Measurements from ENCODE around the gene FANCD2.
"Not testable (repeated sequence)": the region's sequence is repeated elsewhere in the genome, so short reads cannot be mapped to it uniquely, and the experiment has no call there.

FANCD2 gene

GRCh38 chr3:10026084-10026890 is at the start of gene FANCD2:
FANCD2 (plus strand) TSS chr3:10026437; CDS start chr3:10028658, 2,221 bp downstream.
- peak; percentile 84 to 96 (median 88) for DNase-seq

- DNase-seq = no peak
Observed at GRCh38 chr3:9976721-9977709, 49.2 kb upstream of the FANCD2 start.

GRCh38 chr3:9978710-9979305 is 47.4 kb upstream of the FANCD2 start:
- no peak for DNase-seq

DNA sequence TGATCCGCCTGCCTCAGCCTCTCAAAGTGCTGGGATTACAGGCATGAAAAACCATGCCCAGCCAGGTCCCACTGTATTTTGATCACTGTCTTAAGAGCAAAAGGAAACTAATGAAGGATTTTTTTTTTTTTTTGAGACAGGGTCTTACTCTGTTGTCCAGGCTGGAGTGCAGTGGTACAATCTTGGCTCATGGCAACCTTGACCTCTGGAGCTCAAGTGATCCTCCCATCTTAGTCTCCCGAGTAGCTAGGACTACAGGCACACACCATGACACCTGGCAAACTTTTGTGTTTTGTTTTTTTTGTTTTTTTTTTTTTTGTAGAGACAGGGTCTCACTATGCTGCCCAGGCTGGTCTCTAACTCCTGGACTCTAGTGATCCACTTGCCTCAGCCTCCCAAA is 46.0 kb upstream of the FANCD2 start:
- DNase-seq = no peak

- peak in 1 of 6 experiments; percentile 38 for DNase-seq
Observed at GRCh38 chr3:9986230-9986725, 40.0 kb upstream of the FANCD2 start.

- DNase-seq = no peak
Observed at GRCh38 chr3:9994086-9994844, 32.0 kb upstream of the FANCD2 start.

- no peak for DNase-seq
Observed at GRCh38 chr3:10000686-10001085, 25.6 kb upstream of the FANCD2 start.

GRCh38 chr3:10002951-10003350 is 23.3 kb upstream of the FANCD2 start:
- DNase-seq = no peak

GRCh38 chr3:10004506-10004905 is 21.7 kb upstream of the FANCD2 start:
- DNase-seq = no peak

- DNase-seq = no peak
Observed at GRCh38 chr3:10004960-10005564, 21.2 kb upstream of the FANCD2 start.

- DNase-seq = no peak
Observed at GRCh38 chr3:10006048-10006761, 20.0 kb upstream of the FANCD2 start.

- no peak for DNase-seq
Observed at GRCh38 chr3:10006762-10007090, 19.5 kb upstream of the FANCD2 start.

GRCh38 chr3:10007126-10007782 is 19.0 kb upstream of the FANCD2 start:
- no peak for DNase-seq

- not testable (repeated sequence) for DNase-seq
Observed at GRCh38 chr3:10008216-10008587, 18.0 kb upstream of the FANCD2 start.

GRCh38 chr3:10008588-10009344 is 17.5 kb upstream of the FANCD2 start:
- peak; percentile 45 to 82 (median 70) for DNase-seq

- peak in 1 of 6 experiments; percentile 15 for DNase-seq
Observed at GRCh38 chr3:10010421-10010877, 15.8 kb upstream of the FANCD2 start.

DNA sequence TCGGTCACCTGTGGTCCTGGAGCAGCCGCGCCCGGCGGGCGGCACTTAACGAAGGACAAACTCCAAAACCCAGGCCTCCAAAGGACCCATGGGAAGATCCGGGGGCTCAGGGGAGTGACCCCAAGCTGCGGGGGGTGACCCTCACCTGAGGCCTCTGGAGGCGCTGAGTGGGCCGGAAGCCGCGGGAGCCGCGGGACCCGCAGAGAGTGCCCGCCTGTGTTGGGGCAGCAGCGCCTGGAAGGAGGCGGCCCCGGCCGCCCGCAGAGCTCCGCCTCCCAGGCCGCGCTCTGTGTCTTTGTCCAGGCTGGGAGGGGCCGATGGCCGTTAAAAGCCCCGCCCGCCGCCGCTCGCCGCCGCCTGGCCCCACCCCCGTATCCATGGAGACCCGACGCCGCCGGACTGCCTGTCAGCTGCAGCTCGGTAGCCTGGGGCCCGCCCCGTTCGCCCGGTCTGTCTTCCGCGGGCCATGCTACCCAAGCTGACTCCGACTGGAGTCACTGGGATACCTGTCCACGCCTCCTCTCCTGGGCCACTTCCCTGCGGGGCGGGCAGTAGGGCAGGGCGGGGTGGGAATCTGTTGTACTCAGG is 15.3 kb upstream of the FANCD2 start:
- DNase-seq = peak; percentile 12 to 76 (median 49)

DNA sequence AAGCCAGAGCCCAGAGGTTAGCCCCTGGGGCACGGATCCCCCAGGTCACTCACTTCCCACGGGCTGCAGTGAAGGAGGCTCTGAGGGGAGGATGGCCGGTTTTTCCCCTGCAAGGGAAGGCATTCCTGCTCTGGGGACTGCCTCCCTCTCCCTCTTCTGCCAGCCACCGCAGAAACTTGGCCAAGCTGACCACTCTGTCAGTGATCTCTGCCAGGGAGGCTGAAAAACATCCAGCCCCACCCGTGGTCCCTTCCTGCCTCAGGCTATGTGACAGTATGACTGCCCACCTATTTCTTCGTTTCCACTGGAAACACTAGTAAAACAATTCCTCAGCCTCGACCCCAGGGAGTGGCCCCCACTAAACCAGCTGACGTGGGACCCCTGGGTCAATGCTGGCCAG is 14.6 kb upstream of the FANCD2 start:
- DNase-seq = no peak

DNA sequence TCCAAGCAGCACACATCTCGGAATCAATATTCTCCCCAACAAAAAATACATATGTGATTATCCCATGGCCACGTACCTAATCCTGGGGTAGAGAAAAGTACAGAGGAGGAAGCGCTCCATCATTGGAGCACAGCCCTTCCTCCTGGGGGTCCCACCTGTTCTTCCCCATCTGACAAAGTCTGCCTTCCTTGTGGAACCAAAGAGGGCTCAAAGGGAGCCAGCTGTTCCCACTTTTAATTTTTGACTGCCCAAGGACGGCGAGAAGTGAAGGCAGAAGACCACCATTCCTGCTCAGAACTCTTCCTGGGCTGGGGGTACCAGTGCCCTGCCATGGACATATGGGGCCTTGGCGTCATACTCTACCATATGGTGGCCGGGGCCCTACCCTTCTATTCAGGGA is 14.1 kb upstream of the FANCD2 start:
- DNase-seq = no peak
